ENCODE results near the gene CDH10. TPM values are rescaled to one million over a fixed set of nuclear protein-coding genes. Genes with fewer than 3 reads are reported as not detected.

The CDH10 gene
- total RNA-seq, 1 experiment from 2014 or later: 0.31 TPM

- Histone ChIP-seq H3K4me1 (ENCODE audit: insufficient read depth, low read length) (no peaks in the 10 kb centered on the region), H2BK12ac (ENCODE audit: insufficient read length, low read depth, low read length) (no peak overlapping the region), H3K23me2 (ENCODE audit: insufficient read length, low read depth, low read length, poor library complexity, severe bottlenecking) (no peaks in the 10 kb centered on the region), H2BK15ac (ENCODE audit: low read depth, low read length) (no peak overlapping the region), H3K27me3 (ENCODE audit: insufficient read depth, low read length) (no peaks in the 10 kb centered on the region), H3K18ac (ENCODE audit: insufficient read length, low read depth, low read length) (no peak overlapping the region), H2AFZ (ENCODE audit: low read length) (no peak overlapping the region), H3K79me2 (ENCODE audit: insufficient read depth, low read length) (no peaks in the 10 kb centered on the region), H2AK5ac (ENCODE audit: insufficient read length, low read length) (no peak overlapping the region), H3K27ac (ENCODE audit: insufficient read length, low read depth, low read length) (no peak overlapping the region), H3K4me2 (ENCODE audit: insufficient read depth, insufficient read length, low read length) (no peak overlapping the region), H3K23ac (ENCODE audit: insufficient read length, low read depth, low read length) (no peak overlapping the region), H4K20me1 (ENCODE audit: control insufficient read depth, insufficient read depth, insufficient read length) (no peaks in the 10 kb centered on the region), H3K9ac (ENCODE audit: extremely low read depth, insufficient read length, low read length) (no peak overlapping the region), H3K9me3 (ENCODE audit: control insufficient read depth, low read depth, low read length) (no peaks in the 10 kb centered on the region), H3K4ac (ENCODE audit: low read depth, low read length) (no peak overlapping the region), H2BK5ac (ENCODE audit: insufficient read length, low read length) (no peak overlapping the region), H3T11ph (ENCODE audit: low read length) (no peak overlapping the region), H3K56ac (ENCODE audit: insufficient read length, low read depth, low read length) (no peak overlapping the region), H4K8ac (replicated peaks; ENCODE audit: insufficient read length, low read depth, low read length) (no peak overlapping the region), H3K14ac (ENCODE audit: insufficient read depth, low read length) (no peak overlapping the region), H2BK20ac (ENCODE audit: low read depth, low read length, poor library complexity, severe bottlenecking) (no peak overlapping the region), H3K79me1 (ENCODE audit: insufficient read depth, low read depth, low read length, poor library complexity, severe bottlenecking) (no peaks in the 10 kb centered on the region), H4K5ac (ENCODE audit: insufficient read length, low read depth, low read length) (no peak overlapping the region), H2BK120ac (ENCODE audit: low read depth, low read length, poor library complexity, severe bottlenecking) (no peak overlapping the region), H4K91ac (ENCODE audit: insufficient read length, low read depth, low read length) (no peak overlapping the region)
- TF ChIP-seq CTCF (conservative IDR thresholded peaks at IDR 0.05): no peak
- H3K4me3 Mint-ChIP-seq: no peak overlapping the region
- no peaks in the 10 kb centered on the region for H3K4me1 Mint-ChIP-seq
- no peaks in the 10 kb centered on the region for H3K9me3 Mint-ChIP-seq
- H3K27ac Mint-ChIP-seq: no peak overlapping the region
- WGBS (ENCODE audit: extremely low coverage, insufficient read length, low lambda C conversion rate): no CpG with 5 or more reads among the region's 2 CpGs
- no peak for DNase-seq
- H3K36me3 Mint-ChIP-seq (ENCODE audit: insufficient read depth in 1 of 3, low read depth in 3 of 3): no peaks in the 10 kb centered on the region
- no peaks in the 10 kb centered on the region for H3K27me3 Mint-ChIP-seq (ENCODE audit: low read depth)
These were observed 42.6 kb downstream of the CDH10 start for GRCh38 chr5:24602188-24602587.

All from H9 (cell line).